Measurements from ENCODE around the gene EMC10.

The EMC10 gene

DNA sequence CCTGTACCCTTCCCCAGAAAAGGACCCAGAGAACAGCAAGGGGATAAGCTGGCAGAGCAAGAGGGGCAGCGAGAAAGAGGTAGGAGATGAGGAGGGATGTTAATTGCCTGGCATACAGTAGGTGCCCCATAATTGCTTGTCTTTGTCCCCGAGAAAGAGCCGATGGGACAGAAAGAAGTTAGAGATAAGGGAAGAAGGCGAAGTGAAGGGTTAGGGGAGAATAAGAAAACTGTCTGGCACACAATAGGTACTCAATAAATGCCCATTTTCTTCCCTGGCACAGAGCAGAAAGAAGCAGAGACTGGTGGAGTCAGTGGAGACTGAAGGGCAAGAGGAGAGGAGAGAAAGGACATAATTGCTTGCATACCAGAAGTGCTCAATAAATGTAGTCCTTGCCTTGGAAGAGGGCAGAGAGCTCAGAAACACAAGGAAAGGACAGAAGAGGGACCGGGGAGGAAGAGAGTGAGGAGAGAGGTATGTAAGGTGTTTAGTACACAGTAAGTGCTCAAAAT lies 18.8 kb downstream of the EMC10 start:
- DNase-seq (ENCODE audit: low read depth, low spot score), result no peak

DNA sequence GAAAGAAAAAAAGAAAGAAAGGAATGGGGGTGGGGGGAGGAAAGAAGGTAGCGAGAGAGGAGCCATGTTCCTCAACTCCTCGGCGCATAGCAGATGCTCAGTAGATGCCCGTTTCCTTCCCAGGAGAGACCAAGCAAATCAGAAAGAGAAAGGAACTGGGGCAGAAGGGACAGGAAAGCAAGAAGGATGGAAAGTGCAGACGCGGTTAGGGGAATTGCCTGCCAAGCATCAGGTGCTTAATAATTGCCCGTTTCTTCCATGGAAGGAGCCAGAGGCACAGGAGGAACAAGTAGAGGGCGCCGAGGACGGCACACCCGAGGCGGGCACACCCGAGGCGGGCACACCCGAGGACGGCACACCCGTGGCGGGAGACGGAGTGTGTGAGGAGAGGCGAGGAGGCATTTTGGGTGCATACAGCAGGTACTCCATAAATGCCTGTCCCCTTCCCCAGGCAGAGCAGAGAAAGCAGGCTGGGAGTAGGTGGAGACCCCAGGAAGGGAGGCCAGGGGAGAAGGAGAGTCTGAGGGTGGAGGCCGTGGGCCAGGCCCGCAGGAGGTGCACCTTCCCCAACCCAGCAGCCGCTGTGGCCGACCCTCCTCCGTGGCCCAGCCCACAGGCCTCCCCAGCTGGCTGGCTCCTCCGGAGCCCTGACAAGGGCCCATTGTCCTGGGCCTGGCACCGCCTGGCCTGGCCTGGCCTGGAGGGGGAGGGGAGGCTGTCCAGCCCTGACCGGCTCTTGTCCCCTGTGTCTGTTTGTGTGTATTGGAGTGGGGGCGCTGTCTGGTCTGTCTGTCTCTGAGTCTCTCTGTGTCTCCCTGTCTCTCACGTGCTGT lies 20.1 kb downstream of the EMC10 start:
- peak; percentile 53 for DNase-seq (ENCODE audit: low read depth, low spot score)

DNA sequence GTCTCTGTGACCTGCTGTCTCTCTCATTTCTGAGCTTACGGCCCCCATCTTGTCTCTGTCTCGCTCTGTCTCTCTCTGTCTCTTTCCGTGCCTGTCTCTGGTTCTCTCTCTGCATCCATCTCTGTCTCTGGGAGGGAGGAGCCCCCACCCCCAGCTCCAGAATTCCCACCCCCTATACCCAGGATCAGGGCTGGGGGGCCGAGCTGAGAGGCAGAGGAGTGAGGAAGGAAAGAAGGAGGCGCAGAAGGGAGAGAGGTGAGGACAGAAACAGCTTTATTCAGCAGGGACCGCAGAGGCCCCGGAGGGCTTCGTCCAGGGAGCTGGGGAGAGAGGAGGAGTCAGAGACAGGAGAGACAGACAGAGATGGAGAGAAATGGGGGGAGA lies 20.7 kb downstream of the EMC10 start:
- DNase-seq (ENCODE audit: low read depth, low spot score), result no peak

DNA sequence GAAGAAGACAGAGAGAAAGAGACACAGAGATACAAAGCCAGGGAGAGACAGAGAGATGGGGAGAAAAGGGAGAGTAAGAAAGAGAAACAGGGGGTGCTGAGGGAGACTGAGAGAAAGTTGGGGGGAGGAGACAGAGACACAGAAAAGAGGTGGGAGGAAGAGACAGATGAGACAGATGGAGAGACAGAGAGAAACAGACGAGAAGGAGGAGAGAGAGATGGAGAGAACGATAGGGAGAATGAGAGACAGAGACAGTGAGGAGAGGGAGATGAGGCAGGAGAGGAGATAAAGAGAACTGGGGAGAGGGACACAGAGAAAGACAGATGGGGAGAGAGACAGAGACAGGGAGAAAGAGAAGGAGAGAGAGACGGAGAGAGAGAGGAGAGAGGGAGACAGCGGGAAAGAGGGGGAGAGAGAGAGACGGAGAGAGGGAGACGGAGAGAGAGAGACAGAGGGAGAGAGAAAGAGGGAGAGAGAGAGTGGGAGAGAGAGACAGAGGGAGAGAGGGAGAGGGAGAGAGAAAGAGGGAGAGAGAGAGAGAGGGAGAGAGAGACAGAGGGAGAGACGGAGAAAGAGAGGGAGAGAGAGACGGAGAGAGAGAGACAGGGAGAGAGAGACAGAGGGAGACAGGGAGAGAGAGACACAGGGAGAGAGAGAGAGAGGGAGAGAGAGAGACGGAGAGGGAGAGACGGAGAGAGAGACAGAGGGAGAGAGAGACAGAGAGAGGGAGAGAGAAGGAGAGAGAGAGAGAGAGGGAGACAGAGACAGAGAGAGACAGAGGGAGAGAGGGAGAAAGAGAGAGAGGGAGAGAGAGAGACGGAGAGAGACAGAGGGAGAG lies 22.1 kb downstream of the EMC10 start:
- no peak for DNase-seq (ENCODE audit: low read depth, low spot score)

DNA sequence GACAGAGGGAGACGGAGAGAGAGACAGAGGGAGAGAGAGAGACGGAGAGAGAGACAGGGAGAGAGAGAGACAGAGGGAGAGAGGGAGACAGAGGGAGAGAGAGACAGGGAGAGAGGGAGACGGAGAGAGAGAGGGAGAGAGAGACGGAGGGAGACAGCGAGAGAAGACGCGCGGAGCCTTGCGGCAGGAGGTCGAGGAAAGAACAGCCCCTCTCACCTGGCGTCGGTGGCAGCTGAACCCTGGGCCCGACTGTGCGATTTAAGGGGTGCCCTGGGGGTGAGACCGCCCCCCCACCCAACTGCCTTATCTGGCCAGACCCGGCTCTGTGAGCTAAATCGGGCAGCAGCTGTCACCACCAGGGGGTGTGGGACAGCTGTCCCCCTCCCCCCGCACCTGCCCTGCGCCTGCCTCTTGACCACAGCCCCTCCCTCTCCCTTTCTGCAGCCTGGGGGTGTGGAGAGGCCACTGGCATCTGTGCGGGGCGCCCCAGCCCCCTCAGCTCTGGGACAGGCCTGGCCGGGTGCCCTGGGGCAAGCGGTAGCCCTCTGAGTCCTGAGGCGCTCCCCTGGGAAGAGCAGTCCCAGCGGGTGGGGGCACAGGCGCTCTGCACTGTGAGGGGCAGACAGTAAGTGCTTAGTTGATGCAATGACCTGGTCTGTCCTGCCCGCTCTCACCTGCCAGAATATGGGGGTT lies 23.9 kb downstream of the EMC10 start:
- DNase-seq (ENCODE audit: low read depth, low spot score), result peak; percentile 43

DNA sequence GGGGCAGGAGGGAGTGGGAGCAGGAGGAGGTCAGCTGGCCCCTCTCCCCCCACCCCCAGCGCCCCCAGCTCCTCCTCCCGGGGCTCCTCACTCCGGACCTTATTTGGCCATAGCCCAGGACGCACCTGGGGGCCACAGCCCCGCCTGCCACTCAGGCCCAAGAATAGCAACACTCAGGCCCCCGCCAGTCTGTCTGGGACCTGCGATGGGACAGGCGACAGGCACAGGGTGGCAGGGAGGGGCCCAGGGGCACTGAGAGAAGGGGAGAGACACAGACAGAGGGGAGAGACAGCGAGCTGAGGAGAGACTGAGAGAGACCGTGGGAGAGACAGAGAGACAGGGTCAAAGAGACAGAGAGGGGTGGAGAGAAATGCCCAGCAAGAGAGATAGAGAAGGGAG lies 24.4 kb downstream of the EMC10 start:
- DNase-seq (ENCODE audit: low read depth, low spot score), result no peak

DNA sequence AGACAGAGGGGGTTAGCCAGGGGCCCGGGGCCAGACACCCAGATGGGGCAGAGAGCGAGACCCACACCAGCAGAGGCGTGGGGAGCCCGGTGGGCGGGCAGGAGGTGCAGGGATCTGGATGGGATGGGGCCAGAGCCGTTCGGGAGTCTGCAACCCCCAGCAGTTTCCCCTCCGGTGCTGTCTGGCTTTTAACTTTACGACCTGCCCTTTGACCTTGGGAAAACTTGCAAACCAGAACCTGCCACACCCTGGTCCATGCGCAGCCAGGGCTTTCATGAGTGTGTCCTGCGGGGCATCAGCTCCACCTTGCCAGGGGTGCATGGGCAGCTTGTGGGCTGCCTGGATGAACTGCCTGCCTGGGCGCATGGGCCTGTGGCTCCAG lies 24.9 kb downstream of the EMC10 start:
- no peak for DNase-seq (ENCODE audit: low read depth, low spot score)

DNA sequence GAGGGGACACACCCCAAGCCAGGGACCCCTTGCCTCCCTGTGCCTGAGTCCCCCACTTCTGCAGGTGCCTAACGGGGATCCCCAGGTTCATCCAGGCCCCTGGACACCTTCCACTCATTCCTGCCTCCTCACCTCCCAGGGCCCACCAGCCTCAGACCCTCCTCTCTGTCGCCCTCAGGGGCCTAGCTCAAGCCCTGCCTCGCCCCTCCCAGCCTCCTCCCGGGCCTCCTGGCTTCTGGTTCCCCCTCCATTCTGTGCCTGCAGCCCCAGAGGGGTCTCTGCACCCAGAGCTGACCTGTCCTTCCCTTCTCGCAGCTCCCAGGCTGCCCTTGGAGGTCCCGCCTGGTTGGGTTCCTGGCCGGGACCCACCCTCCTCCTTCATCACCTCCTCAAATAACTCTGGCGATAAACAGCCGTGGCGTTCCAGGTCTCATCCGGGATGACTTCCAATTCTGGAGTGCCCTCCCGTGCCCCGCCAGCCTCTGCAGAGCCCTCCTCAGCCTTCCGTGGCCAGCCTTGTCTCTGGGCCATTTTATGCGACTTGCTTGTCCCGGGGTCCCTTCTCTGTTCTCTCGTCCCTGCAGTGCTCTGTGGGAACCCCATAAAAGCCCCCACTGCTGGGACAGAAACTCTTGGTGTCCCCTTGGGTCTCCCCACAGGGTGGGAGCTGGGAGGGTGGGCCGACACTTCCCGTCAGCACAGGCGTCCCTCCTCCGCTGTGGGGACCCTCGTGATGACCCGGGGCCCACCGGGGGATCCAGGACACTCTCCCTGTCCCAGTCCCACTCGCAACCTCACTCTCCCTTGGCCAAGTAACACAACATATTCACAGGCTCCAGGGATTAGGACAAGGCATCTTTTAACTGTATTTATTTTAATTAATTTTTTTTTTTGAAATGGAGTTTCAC lies 25.5 kb downstream of the EMC10 start:
- no peak for DNase-seq (ENCODE audit: low read depth, low spot score)

DNA sequence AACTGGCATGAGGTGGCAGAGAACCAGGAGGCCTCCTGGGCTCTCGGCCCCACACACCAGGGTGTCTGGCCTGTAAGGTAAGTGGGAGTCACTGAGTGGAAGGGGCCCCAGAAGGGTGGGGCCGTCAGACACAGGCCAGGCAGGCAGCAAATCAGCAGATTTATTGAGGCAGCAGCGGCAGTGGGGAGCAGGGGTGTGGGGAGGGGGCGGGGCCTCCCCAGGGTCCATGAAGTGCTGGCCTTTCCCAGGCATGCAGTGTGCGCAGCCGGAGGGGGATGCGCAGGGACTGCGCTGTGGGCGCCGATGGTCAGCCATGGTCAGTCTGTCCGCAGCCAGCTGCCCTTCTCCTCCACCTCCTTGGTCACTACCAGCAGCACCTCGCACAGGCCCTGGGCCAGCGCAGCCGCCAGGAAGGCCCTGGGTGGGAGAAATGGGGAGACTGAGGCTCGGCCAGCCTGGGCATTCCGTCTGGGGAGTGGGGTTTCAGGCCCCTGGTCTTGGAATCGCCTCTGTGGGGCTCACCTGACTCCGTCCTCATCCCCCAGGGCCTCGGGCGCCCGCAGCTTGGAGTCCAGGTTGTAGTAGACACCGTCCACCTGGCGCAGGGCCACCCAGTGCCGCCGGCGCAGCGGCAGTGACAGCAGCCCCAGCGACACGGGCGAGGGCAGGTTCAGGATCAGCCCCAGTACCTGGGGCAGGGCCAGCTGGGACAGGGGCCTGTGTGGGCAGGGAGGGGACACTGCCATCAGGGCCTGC lies 29.7 kb downstream of the EMC10 start:
- no peak for DNase-seq (ENCODE audit: low read depth, low spot score)

DNA sequence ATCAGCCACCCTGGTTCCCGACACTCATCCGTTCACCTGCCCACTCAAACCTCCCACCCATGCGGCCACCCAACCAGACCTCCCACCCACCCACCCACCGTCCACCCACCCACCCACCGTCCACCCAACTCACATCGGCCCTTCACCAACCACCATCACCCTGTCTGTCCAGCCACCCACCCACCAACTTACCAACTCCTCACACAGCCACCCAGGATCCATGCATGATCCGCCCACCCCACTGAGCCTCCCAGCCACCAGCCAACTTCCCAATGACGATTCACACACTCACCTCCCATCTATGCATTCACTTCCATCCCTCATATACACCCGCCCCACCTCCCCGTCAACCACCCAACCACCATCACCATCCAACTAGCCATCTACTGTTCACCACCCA lies 30.4 kb downstream of the EMC10 start:
- no peak for DNase-seq (ENCODE audit: low read depth, low spot score)

DNA sequence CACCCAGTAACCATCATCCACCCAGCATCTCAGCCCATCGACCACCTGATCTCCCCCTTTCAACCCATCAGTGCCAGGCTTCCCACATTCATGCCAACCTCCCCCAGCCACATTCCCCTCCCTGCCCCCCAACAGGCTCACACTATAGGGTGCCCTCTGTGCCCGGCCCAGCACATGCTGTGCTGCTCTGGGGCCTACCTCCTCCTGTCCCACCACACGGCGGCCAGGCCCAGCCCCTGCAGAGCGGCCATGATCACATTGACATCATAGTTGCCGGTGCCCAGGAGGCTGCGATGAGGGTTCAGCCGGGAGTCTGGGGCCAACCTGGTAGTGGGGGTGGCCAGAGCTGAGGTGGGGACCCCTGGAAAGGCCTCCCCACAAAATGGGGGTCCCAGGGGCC lies 31.1 kb downstream of the EMC10 start:
- no peak for DNase-seq (ENCODE audit: low read depth, low spot score)

DNA sequence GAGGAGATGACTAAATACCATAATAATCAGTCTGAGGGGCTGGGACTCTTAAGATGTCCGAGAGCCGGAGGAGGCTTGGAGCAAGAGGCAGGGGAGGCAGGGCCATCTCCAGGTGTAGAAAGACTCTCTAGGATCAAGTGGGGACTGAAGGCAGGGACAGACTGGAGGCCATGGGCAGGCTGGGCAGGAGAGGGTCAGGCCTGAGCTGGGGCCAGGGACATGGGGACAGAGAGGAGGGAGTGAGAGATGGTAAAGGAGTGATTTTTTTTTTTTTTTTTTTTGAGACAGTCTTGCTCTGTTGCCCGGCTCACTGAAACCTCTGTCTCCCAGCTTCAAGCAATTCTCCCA lies 32.5 kb downstream of the EMC10 start:
- no peak for DNase-seq (ENCODE audit: low read depth, low spot score)

DNA sequence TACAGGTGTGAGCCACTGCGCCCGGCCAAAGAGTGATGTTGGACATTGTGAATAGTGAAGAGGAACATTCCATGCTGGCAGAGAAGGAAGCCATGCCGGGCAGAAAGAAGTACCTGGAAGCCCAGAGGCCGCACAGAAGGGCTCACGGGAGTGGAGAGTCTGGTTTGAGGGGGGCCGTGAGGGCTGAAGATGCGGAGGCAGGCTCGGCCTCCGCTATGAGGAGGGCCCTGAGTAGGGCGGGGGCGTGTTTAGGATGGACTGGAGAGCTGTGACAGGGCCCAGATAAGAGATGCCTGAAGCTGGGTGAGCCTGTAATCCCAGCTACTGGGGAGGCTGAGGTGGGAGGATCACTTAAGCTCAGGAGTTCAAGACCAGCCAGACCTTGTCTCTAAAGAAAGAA lies 33.1 kb downstream of the EMC10 start:
- no peak for DNase-seq (ENCODE audit: low read depth, low spot score)

DNA sequence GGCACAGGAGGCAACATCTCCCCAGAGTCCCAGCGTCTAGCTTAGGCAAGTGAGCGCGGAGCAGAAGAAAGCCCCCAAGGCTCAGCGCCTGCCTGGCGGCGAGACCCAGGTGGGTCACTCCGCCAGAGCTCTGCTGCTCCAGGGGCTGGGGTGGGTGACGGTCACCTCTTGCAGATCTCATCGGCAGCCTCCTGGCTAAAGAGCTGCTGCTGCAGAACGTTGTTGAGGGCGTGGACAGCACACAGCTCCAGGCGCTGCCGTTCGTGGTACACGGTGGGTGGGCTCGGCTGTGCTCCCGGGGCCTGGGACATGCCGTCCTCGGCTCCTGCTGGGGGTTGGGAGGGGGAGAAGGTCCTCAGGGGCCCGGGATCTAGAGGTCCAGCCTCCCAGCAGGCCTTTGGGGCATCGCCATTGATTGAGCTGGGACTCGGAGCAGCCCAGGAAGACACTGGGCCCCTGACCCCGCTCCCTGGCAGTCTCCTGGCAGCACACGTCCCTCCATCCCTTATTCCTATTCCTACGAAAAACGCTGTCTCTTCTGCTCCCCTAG lies 33.9 kb downstream of the EMC10 start:
- peak; percentile 32 for DNase-seq (ENCODE audit: low read depth, low spot score)

DNA sequence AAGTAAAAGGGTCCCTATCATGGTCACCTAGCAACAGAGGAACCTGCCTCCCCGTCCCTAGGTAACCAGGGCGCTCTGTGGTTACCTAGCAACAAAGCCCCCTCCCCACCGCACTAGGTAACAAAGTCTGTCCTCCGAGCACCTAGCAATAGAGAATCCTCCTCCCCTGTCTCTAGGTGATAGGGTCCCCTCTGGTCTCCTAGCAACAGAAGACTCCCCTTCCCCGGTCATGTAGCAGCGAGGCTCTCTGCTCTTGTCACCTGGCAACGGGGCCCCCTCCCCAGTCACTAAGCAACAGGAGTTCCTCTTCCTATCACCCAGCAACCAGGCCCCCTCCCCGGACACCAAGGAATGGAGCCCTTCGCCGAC lies 34.4 kb downstream of the EMC10 start:
- no peak for DNase-seq (ENCODE audit: low read depth, low spot score)

DNA sequence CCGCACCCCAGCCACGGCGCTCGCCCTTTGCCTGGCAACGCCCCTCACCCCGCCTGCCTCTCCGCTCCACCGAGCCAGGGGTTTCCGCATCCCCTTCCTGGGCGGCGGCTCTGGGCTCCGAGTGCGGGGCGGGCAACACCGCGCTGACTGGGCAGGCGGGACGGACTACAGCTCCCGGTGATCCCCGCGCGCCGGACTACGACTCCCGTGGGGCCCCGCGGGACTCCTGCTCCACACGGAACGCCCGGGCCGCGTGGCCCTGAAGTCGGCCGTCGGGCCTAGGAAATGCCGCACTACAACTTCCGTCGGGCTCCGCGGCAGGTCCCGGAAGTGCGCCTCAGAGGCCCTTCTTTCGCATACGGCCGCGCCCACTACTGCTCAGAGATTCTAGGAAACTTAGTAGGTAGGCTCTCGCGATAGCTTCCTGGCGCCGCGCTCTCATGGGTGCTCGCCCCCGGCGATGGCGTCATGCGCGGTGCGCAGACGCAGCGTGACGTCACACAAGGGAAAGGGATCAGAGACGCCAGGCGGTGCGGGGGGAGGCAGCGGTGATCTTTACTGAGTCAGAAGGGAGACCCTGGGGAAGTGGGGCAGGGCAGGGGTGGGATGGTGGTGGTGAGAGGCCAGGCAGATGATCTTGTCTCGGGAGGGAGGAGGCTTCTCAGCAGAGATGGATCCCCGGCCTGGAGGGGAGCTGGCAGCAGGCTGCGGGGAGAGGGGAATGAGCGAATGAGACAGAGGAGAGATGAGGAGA lies 34.9 kb downstream of the EMC10 start, which contains the start of gene JOSD2:
Gene JOSD2 (minus strand): TSS at position 123 of the 754 bp plus-strand sequence. CDS start 760 bp downstream, outside the sequence.
- peak; percentile 100 for DNase-seq (ENCODE audit: low read depth, low spot score)

DNA sequence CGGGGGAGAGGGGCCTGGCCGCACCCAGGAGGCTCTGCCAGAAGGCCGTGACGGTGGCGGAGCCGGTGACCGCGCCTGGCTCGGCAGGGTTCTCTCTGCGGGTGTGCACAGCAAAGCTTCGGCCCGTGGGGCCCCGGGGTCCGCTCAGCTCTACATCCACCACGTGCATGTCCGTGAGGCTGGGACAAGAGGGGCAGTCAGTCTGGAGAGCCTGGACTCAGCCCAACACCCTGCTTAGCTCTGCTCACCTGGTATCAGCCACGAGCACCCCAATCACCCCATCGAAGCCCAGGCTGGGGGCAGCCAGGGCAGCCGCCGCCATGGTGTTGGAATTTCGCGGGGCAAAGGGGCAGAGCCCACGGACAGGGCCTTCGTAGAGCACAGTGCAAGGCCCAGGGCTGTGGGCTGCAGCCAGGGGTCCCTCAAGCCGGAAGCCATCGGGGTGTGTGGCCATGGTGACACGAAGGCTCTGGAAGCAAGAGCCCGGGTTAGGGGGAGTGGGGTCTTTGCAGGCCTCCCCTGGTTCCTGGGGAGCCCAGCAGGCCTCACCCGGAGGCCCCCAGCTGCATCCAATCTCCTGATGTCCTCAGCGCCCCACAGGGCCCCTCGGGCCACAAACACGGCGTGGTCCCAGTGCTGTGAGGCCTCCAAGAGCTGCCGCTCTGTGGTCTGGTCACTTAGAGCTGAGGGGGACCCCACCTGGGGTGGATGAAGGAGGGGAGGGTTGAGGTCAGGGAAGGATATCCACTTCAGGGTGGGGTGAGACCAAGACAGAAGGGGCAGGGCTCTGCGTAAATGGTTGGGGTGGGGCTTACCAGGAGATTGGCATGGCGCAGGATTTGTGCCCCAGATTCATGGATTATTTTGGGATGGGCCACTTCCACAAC lies 36.0 kb downstream of the EMC10 start:
- no peak for DNase-seq (ENCODE audit: low read depth, low spot score)

DNA sequence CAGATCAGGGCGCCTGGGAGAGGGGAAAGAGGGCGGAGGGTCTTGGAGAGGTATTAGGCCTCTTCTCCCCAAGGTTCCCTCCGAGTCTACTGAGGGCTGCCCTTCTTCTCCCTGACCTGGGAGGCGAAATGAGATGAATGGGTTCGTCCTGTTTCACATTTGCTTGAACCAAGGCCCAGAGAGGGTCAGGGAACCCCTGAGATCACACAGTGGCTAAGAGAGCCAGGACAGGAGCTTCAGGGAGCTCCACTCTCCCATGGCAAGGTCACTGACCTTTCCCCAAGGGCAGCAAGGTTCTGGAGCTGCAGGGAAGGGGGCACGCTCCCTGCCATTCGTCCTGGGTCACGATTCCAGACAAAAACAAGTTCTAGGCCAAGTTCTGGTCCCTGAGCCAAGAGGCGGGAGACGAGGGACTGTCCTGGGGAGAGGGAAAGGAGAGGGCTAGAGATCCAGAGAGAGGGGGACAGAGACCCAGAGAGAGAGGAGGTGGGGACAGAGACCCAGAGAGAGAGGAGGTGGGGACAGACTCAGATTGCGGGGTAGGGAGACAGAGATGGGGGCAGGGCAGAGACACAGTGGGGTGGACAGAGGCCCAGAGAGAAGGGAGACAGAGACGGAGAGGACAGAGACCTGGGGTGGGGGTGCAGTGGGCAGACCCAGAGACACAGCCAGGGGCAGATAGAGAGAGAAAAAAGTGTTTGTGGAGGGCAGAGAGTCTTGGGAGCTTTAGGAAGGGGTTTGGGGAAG lies 36.9 kb downstream of the EMC10 start:
- no peak for DNase-seq (ENCODE audit: low read depth, low spot score)
